ENCODE data around the gene HTT.

DNA sequence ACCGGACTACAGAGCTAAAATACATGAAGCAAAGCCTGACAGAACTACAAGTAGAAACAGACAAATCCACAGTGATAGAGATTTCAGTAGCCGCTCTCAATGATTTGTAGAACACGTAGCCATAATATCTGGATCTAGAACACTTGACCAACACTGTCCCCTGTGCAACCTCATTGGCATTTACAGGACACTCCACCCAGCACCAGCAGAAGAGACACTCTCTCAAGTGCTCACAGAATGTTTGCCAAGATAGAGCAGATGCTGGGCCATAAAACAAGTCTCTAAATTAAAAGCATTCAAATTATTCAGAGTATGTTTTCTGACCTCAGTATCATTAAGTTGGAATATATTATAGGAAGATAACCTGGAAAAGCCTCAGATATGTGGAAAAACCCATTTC lies 21.7 kb downstream of the HTT start:
- TF ChIP-seq, protein P1, sequence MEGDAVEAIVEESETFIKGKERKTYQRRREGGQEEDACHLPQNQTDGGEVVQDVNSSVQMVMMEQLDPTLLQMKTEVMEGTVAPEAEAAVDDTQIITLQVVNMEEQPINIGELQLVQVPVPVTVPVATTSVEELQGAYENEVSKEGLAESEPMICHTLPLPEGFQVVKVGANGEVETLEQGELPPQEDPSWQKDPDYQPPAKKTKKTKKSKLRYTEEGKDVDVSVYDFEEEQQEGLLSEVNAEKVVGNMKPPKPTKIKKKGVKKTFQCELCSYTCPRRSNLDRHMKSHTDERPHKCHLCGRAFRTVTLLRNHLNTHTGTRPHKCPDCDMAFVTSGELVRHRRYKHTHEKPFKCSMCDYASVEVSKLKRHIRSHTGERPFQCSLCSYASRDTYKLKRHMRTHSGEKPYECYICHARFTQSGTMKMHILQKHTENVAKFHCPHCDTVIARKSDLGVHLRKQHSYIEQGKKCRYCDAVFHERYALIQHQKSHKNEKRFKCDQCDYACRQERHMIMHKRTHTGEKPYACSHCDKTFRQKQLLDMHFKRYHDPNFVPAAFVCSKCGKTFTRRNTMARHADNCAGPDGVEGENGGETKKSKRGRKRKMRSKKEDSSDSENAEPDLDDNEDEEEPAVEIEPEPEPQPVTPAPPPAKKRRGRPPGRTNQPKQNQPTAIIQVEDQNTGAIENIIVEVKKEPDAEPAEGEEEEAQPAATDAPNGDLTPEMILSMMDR (IDR thresholded peaks at IDR 0.05; ENCODE audit: low read length): no peak
- no peak for TF ChIP-seq EZH2phosphoT487 (IDR thresholded peaks at IDR 0.05; ENCODE audit: low read length)
